Epithelial cell of prostate (primary cell): Measurements from ENCODE around the gene FAM149A.
A peak's percentile ranks its signal among the peaks of the same experiment; 100 is the strongest.

Experiments used
- DNase-seq: peaks from one replicate; pipeline ENCODE4 v3.0.0-alpha.2; 2011; ENCODE audit warnings: low read depth, low spot score
- H3K27ac ChIP-seq: fragments of 450-650 bp; 2 replicates; pipeline ENCODE4 v1.5.1; 2017; ENCODE audit warnings: mild to moderate bottlenecking

Gene FAM149A

GRCh38 chr4:186193851-186194250 lies 89.3 kb downstream of the FAM149A start:
- no peak overlapping the region for H3K27ac ChIP-seq
- no peak for DNase-seq

- H3K27ac ChIP-seq: no peak overlapping the region
- no peak for DNase-seq
These were observed 91.6 kb downstream of the FAM149A start for GRCh38 chr4:186196063-186196462.

DNA sequence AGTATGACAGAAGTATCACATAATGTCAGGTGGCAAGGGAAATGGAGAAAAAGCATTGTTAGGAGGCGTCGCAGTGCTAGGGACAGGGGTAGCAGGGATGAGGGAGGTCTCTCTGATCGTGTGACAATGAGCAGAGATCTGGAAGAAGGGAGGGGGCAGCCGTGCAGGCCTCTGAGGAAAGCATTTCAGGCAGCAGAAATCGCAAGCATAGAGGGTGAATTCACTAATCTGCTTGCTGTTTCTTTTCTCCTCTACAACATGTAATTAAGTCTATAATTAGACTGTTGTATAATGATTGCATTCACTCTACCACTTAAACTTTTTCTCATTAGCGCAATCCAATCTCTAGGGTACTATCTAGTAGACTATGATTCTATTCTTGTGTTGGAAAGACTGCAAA lies 96.0 kb downstream of the FAM149A start:
- DNase-seq: no peak
- no peak overlapping the region for H3K27ac ChIP-seq

DNA sequence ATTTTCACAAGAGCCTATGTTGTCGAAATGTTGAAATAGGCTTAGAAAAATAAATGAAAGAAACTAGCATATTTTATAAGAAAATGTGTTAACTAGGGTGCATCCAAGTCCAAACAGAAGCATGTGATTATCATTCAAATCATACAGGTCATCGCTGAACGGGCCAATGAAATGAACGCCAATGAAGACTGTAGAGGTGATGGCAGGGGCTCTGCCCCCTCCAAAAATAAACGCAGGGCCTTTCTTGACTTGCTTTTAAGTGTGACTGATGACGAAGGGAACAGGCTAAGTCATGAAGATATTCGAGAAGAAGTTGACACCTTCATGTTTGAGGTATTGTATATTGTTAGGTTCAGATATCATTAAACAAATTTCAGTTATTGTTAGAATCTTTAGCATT lies 96.5 kb downstream of the FAM149A start:
- H3K27ac ChIP-seq: no peak overlapping the region
- DNase-seq: no peak

DNA sequence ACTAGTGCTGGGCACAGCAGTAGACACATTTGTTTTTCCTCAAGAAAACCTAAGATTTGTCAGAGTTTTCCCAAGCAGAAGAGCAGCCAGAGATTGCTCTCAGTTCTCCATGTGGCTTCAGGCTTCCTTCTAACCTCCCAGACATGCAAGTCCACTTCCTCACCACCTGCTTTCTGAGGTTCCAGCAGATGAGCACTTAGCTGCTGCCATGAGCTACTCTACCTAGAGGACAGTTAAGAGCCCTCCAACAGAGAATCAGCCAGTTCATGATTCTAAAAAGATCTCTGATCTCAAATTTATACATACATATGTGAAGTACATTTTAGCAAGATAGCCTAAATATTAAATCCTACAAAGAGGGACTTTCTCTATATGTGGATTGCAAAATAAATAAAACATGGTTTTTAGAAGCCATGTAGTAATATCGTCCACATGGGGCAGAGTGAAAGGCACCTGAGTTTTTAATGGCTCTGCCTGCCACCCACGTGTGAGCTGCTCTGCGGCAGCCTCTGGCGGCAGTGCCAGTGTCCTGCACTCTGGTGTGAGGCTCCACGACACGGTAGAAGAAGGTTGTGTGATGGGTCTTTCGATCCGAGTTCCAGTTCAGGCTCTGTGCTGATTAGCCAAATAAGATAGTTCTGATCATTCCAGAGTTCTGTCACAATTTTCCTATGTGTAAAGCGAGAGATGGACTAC lies 97.2 kb downstream of the FAM149A start:
- no peak for DNase-seq
- H3K27ac ChIP-seq: no peak overlapping the region

- H3K27ac ChIP-seq: no peak overlapping the region
- no peak for DNase-seq
These were observed 98.1 kb downstream of the FAM149A start for GRCh38 chr4:186202490-186203140.

DNA sequence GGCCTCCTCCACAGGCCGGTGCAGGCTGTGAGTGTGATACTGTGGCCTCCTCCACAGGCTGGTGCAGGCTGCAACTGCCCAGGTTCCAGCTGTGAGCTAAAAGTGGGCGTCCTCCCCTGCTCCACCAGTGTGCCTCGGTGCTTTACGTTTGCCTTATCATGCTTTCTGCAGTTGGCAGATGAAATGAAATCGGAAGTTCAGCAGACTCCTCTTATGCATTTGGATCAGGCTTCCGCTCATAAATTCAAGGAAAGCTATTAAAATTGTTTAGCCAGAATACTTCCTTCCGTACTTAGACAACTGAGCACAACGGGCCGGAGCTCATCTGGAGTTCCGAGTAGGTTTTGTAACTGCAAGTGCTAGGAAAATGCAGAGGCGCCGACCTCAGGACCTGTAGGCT lies 98.9 kb downstream of the FAM149A start:
- H3K27ac ChIP-seq: peak overlapping the region; percentile 45
- DNase-seq: no peak

DNA sequence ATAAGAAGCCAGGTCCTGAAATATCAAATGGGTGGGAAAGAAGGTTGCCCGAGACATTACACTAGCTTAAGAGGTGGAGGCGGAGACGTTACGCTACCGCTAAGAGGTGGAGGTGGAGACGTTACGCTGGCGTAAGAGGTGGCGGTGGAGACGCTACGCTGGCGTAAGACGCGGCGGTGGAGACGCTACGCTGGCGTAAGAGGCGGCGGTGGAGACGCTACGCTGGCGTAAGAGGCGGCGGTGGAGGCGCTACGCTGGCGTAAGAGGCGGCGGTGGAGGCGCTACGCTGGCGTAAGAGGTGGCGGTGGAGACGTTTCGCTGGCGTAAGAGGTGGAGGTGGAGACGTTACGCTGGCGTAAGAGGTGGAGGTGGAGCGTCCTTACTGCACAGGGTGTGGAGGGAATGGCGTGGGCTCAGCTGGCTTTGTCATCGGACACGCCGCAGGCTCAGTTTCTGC lies 99.6 kb downstream of the FAM149A start:
- DNase-seq: no peak
- peak overlapping the region; percentile 45 for H3K27ac ChIP-seq

DNA sequence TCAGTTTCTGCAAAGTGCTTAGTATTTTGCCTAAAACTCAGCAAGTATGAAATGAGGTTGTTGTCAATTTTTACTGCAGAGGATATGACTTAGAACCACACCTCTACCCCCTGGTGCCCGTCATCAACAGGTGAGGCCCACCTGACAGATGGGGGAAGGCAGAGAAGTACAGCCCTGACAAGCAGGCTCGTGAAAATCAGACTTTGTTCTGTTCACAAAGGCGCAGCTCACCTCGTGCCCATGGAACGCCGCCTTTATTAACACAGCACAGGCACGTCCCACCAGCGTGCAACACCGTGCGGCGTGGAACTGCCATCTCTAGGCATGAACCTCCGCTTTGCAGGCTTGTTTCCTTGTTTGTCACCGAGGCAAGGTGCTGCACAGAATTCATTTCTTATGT lies 100.2 kb downstream of the FAM149A start:
- H3K27ac ChIP-seq: peak overlapping the region; percentile 45
- no peak for DNase-seq

DNA sequence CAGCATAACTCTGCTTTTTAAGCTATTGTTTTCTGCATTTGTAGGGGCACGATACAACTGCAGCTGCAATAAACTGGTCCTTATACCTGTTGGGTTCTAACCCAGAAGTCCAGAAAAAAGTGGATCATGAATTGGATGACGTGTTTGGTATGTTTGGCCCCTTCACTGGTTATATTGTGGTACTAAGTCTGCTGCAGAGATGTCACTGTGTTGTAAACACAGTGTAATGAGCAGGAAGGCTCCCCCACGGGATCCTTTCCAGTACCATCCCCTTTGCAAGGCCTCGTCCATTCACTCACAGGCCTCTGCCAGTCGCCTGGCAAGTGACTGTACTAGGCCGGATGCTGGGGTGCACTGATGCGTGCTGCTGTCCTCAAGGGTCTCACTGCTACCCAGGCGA lies 100.7 kb downstream of the FAM149A start:
- H3K27ac ChIP-seq: no peak overlapping the region
- DNase-seq: no peak

DNA sequence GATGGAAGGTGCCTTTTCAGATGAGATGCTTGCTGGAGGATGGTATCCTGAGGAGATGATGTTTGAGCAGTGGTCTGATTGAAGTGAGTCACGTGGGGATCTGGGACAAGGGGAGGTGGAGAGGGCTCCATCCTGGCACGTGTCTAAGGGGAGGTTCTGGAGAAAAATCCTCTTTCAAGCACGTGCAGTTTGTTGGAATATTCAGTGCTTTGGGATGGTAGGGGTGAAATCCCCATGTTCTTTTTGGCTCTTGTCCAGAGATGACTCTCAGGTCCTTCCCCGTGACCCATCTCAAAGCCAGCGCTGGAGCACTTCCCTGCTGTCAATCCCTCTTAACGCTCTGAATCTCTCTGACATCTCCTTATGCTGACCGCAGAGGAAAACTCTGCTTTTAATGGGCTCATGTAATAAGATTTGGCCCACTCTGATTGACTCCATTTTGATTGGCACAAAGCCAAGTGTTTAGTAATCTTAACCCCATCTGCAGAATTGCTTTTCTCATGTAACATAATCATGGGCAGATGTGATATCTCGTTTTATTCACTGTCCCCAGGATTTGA lies 112.0 kb downstream of the FAM149A start:
- no peak overlapping the region for H3K27ac ChIP-seq
- no peak for DNase-seq

DNA sequence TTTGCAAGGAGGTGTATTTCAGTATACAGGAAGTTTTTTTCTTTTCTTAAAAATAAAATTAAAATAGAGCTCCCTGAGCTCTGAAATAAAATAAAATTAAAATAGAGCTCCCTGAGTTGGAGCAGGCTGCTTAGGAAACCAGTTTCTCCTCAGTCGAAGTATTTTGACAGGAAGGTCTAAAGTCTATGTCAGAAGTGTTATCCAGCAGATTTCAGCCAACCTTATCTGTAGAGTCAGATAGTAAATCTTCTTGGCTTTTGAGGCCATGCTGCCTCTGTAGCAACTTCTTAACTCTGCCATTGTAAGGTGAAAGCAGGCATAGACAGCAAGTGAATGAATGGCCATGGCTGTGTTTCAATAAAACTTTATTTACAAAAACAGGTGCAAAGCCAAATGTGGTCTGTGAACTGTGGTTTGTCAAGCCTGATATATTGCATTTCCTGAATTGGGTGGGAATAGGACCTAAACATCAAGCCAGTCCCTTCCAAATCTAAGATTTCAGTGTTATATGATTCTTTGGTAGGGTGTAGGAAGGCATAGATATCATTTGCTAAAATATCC lies 113.3 kb downstream of the FAM149A start:
- DNase-seq: no peak
- H3K27ac ChIP-seq: no peak overlapping the region

DNA sequence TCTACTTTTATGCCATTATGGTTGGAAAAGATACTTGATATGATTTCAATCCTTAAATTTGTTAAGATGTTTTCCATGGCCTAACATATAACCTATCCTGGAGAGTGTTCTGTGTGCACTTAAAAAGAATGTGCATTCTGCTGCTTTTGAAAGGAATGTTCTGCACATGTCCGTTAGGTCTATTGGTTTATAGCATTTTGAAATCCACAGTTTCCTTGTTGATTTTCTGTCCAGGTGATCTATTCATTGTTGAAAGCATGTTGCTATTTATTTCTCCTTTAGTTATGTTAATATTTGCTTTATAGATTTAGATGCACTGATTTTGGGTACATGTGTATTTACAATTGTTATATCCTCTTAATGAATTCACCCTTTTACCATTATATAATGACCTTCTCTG lies 117.1 kb downstream of the FAM149A start:
- no peak overlapping the region for H3K27ac ChIP-seq
- DNase-seq: no peak
